Trophoblast cell (in vitro differentiated cells and primary cell): ENCODE results near the gene STXBP6.
"Not testable (repeated sequence)": the region's sequence is repeated elsewhere in the genome, so short reads cannot be mapped to it uniquely, and the experiment has no call there.

Experiments used
- DNase-seq, 2 donors: peaks; one replicate each; pipeline ENCODE4 v3.0.0-alpha.2; 2016
- H2AFZ ChIP-seq: 2 replicates; pipeline ENCODE4 v1.6.1; 2013; ENCODE audit warnings: low read length, moderate library complexity, mild to moderate bottlenecking; ENCODE audit not compliant: insufficient read depth, poor library complexity
- H2AK5ac ChIP-seq: 2 replicates; pipeline ENCODE4 v1.6.1; 2013; ENCODE audit warnings: mild to moderate bottlenecking, low read length
- H2BK120ac ChIP-seq: 2 replicates; pipeline ENCODE4 v1.6.1; 2013; ENCODE audit warnings: low read length, mild to moderate bottlenecking, moderate library complexity; ENCODE audit not compliant: insufficient read depth, poor library complexity
- H2BK12ac ChIP-seq: 2 replicates; pipeline ENCODE4 v1.6.1; 2013; ENCODE audit warnings: mild to moderate bottlenecking, low read length, moderate library complexity
- H2BK5ac ChIP-seq: 2 replicates; pipeline ENCODE4 v1.6.1; 2013; ENCODE audit warnings: low read length, low read depth, moderate library complexity, mild to moderate bottlenecking; ENCODE audit not compliant: poor library complexity
- H3K14ac ChIP-seq: 2 replicates; pipeline ENCODE4 v1.6.1; 2013; ENCODE audit warnings: mild to moderate bottlenecking, low read length
- H3K18ac ChIP-seq: 2 replicates; pipeline ENCODE4 v1.6.1; 2013; ENCODE audit warnings: mild to moderate bottlenecking, low read length
- H3K23ac ChIP-seq: 2 replicates; pipeline ENCODE4 v1.6.1; 2013; ENCODE audit warnings: low read length
- H3K27ac ChIP-seq: 2 replicates; pipeline ENCODE4 v1.5.1; 2013; ENCODE audit warnings: low read depth, mild to moderate bottlenecking, inconsistent platforms, low read length, moderate library complexity
- H3K27me3 ChIP-seq: 2 replicates; pipeline ENCODE4 v1.6.1; 2013; ENCODE audit warnings: inconsistent platforms, mild to moderate bottlenecking, low read length, moderate library complexity; ENCODE audit not compliant: insufficient read depth
- H3K36me3 ChIP-seq, 2 experiments: 1 replicate in 1 of 2; 2 replicates in 1 of 2; pipeline ENCODE4 v1.6.1; 2013; ENCODE audit warnings: low read length in 2 of 2, mild to moderate bottlenecking in 2 of 2, moderate library complexity in 1 of 2; ENCODE audit not compliant: insufficient read depth in 2 of 2, control insufficient read depth in 1 of 2
- H3K4ac ChIP-seq: 2 replicates; pipeline ENCODE4 v1.6.1; 2013; ENCODE audit warnings: low read depth, mild to moderate bottlenecking, low read length, moderate library complexity
- H3K4me1 ChIP-seq, 2 experiments: 1 replicate in 1 of 2; 2 replicates in 1 of 2; pipeline ENCODE4 v1.6.1; 2013; ENCODE audit warnings: low read length in 2 of 2, mild to moderate bottlenecking in 2 of 2, moderate library complexity in 1 of 2; ENCODE audit not compliant: insufficient read depth in 2 of 2, control insufficient read depth in 1 of 2
- H3K4me2 ChIP-seq: 2 replicates; pipeline ENCODE4 v1.6.1; 2013; ENCODE audit warnings: inconsistent platforms, mild to moderate bottlenecking, low read length, moderate library complexity
- H3K4me3 ChIP-seq: 2 replicates; pipeline ENCODE4 v1.5.1; 2013; ENCODE audit warnings: mild to moderate bottlenecking, low read depth, low read length, inconsistent platforms
- H3K79me1 ChIP-seq: one replicate; pipeline ENCODE4 v1.6.1; 2013; ENCODE audit warnings: low read length
- H3K79me2 ChIP-seq: 2 replicates; pipeline ENCODE4 v1.6.1; 2013; ENCODE audit warnings: low read length, mild to moderate bottlenecking; ENCODE audit not compliant: control insufficient read depth, insufficient read depth, poor library complexity
- H3K9ac ChIP-seq: 2 replicates; pipeline ENCODE4 v1.6.1; 2013; ENCODE audit warnings: mild to moderate bottlenecking, low read length
- H3K9me3 ChIP-seq: 2 replicates; pipeline ENCODE4 v1.6.1; 2013; ENCODE audit warnings: low read depth, mild to moderate bottlenecking, control low read depth, inconsistent platforms, low read length; ENCODE audit not compliant: insufficient read depth
- H4K12ac ChIP-seq: 2 replicates; pipeline ENCODE4 v1.6.1; 2013; ENCODE audit warnings: low read depth, mild to moderate bottlenecking, low read length, moderate library complexity
- H4K8ac ChIP-seq: 2 replicates; pipeline ENCODE4 v1.6.1; 2013; ENCODE audit warnings: low read depth, mild to moderate bottlenecking, low read length, moderate library complexity
- H4K91ac ChIP-seq: one replicate; pipeline ENCODE4 v1.6.1; 2013; ENCODE audit warnings: low read depth, mild to moderate bottlenecking, low read length, moderate library complexity
- WGBS: extraction: QIAGEN DNeasy Blood & Tissue Kit; methylation state at CpG from one replicate; pipeline ENCODE4 v1.1.7; 2013; ENCODE audit warnings: missing lambda C conversion rate; ENCODE audit not compliant: insufficient read length, insufficient coverage; ENCODE audit errors: extremely low coverage; 5-methylcytosine and 5-hydroxymethylcytosine counted together

STXBP6 gene

DNA sequence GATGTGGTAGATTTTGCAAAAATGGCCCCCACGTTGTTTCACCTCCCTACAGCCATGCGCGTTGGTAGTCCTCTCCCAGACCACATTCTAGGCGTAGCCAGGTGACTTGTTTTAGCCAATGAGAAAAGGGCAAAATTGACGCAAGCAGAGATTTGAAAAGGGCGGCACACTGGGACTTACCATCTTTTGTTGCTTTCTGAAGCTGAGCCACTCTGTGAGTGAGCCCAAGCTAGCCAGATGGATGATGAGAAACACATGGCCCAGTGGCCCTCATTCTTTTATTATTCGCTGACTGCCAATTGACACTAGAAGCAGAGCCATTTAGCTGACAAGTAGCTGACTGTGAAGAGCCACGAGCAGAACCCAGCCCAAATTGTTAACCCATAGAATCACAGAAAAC lies 274.0 kb downstream of the STXBP6 start:
- Histone ChIP-seq H3K23ac (no peak overlapping the region), H3K36me3 (no peaks in the 10 kb centered on the region), H3K27ac (no peak overlapping the region), H3K79me1 (no peaks in the 10 kb centered on the region), H4K91ac (no peak overlapping the region), H3K14ac (no peak overlapping the region), H3K9ac (no peak overlapping the region), H3K4ac (no peak overlapping the region), H3K79me2 (no peaks in the 10 kb centered on the region), H3K18ac (no peak overlapping the region), H3K4me2 (no peak overlapping the region), H2AFZ (no peak overlapping the region), H3K27me3 (no peaks in the 10 kb centered on the region), H2BK5ac (no peak overlapping the region), H3K4me3 (no peak overlapping the region), H2AK5ac (no peak overlapping the region), H4K8ac (no peak overlapping the region), H4K12ac (no peak overlapping the region), H2BK120ac (no peak overlapping the region), H3K4me1 (no peaks in the 10 kb centered on the region), H3K9me3 (no peaks in the 10 kb centered on the region), H2BK12ac (no peak overlapping the region)
- no CpG with 5 or more reads among the region's 8 CpGs for WGBS
- no peak for DNase-seq

DNA sequence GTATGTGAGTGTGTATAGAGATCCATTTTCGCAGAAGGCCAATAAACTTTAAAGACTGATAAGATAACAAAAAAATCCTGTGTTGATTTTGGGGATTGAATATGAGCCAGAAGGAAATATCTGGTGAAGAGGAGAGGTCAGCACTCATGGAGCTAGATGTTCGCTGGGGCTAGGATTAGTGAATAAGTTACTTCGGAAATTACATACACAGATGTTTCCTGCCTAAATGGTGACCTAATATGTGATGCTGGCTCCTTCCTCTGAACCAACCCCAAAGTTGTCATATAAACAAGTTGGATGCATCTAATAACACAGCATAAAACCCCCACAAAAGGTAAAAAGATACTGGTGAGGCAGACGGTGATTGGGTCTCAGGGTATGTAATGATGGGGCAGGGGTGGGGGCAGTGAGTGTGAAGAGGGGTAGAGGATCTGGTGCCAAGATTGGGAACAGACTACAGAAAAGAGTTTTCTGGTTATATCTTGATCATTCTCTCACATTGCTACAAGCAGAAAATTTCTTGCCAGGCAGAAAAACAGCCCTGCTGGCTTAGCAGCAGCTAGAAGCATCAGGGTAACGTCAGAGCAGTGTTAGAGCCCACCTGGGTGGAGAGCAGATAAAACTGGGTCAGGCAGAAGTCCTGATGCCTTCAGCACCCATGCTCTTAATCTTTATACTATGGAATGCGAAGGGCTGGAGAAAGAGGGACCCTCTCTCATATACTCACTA lies 275.6 kb downstream of the STXBP6 start:
- WGBS = no CpG with 5 or more reads among the region's 6 CpGs
- H3K79me1 ChIP-seq = no peaks in the 10 kb centered on the region
- H3K4me1 ChIP-seq = no peaks in the 10 kb centered on the region

DNA sequence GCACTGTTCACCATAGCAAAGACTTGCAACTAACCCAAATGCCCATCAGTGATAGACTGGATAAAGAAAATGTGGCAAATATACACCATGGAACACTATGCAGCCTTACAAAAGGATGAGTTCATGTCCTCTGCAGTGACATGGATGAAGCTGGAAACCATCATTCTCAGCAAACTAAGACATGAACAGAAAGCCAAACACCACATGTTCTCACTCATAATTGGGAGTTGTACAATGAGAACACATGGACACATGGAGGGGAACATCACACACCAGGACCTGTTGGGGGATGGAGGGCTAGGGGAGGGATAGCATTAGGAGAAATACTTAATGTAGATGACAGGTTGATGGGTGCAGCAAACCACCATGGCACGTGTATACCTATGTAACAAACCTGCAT lies 276.4 kb downstream of the STXBP6 start:
- H3K9me3 ChIP-seq, H3K4me2 ChIP-seq, H3K27me3 ChIP-seq, H3K9ac ChIP-seq, H3K36me3 ChIP-seq, H3K14ac ChIP-seq, H3K18ac ChIP-seq, H4K8ac ChIP-seq, H3K4me3 ChIP-seq, H2AK5ac ChIP-seq, DNase-seq, H2BK120ac ChIP-seq, H4K12ac ChIP-seq, H3K4ac ChIP-seq, H4K91ac ChIP-seq, H3K79me1 ChIP-seq, H3K4me1 ChIP-seq, H2AFZ ChIP-seq, H2BK5ac ChIP-seq, H3K27ac ChIP-seq, H3K79me2 ChIP-seq, H3K23ac ChIP-seq, H2BK12ac ChIP-seq: not testable (repeated sequence)
- WGBS = no CpG with 5 or more reads among the region's 1 CpG

More for the DNA sequence above, 275.6 kb downstream of the STXBP6 start:
- Histone ChIP-seq H3K9me3 (no peaks in the 10 kb centered on the region), H2AK5ac (no peak overlapping the region), H2BK5ac (no peak overlapping the region), H3K27ac (no peak overlapping the region), H3K27me3 (no peaks in the 10 kb centered on the region), H3K23ac (no peak overlapping the region), H4K12ac (no peak overlapping the region), H3K36me3 (no peaks in the 10 kb centered on the region), H3K79me2 (no peaks in the 10 kb centered on the region), H3K9ac (no peak overlapping the region), H2BK120ac (no peak overlapping the region), H3K4me3 (no peak overlapping the region), H4K91ac (no peak overlapping the region), H4K8ac (no peak overlapping the region), H2AFZ (no peak overlapping the region), H3K4ac (no peak overlapping the region), H3K4me2 (no peak overlapping the region), H2BK12ac (no peak overlapping the region), H3K18ac (no peak overlapping the region), H3K14ac (no peak overlapping the region)
- no peak for DNase-seq

DNA sequence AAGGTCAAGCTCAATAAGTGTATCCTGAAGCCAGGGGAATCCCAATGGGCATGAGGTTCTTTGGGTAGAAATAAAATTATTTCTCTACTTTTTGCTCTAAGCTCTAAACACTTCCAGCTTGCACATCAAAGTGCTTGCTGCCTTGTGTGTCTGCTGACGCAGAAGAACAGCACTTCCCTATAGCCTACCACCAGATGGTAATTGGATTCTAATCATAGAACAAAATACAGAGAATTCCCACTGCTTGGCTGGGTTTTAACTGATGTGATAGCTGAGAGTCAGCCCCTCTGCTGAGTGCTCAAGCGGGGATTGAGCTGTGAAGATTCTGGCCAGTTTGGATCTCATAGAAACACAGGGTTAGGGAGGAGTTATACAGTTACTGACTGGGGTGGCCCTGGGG lies 283.5 kb downstream of the STXBP6 start:
- Histone ChIP-seq H3K4me2 (no peak overlapping the region), H3K79me2 (no peaks in the 10 kb centered on the region), H3K4me1 (no peaks in the 10 kb centered on the region)

More for the DNA sequence above, 283.5 kb downstream of the STXBP6 start:
- no peak overlapping the region for H3K23ac ChIP-seq
- no peak overlapping the region for H2BK12ac ChIP-seq
- no peak overlapping the region for H3K9ac ChIP-seq
- H4K12ac ChIP-seq = no peak overlapping the region
- H3K4me3 ChIP-seq = no peak overlapping the region
- no peak overlapping the region for H3K4ac ChIP-seq
- no peak overlapping the region for H3K18ac ChIP-seq
- DNase-seq = no peak
- no peaks in the 10 kb centered on the region for H3K9me3 ChIP-seq
- H4K91ac ChIP-seq = no peak overlapping the region
- H2BK5ac ChIP-seq = no peak overlapping the region
- H3K27ac ChIP-seq = no peak overlapping the region
- H2AK5ac ChIP-seq = no peak overlapping the region
- H3K27me3 ChIP-seq = no peaks in the 10 kb centered on the region
- H4K8ac ChIP-seq = no peak overlapping the region
- no CpG with 5 or more reads among the region's 2 CpGs for WGBS
- no peaks in the 10 kb centered on the region for H3K36me3 ChIP-seq
- no peaks in the 10 kb centered on the region for H3K79me1 ChIP-seq
- H2AFZ ChIP-seq = no peak overlapping the region
- no peak overlapping the region for H3K14ac ChIP-seq
- H2BK120ac ChIP-seq = no peak overlapping the region
